Activated naive CD8-positive, alpha-beta T cell treated with anti-CD3 and anti-CD28 coated beads, Interleukin-2, amount 50 U/mL, for 24 hours (primary cell): ENCODE data around the gene TUBA4B.

ENCODE experiments used
- ATAC-seq: fragments of 150-1000 bp; cut with Tn5 transposase; one replicate; pipeline ENCODE4 v1.10.0; 2021
- DNase-seq: peaks from one replicate; pipeline ENCODE4 v3.0.0; 2021
- H3K27ac Mint-ChIP-seq: one replicate; pipeline ENCODE4 v1.8.0; 2021; ENCODE audit warnings: mild to moderate bottlenecking, mixed read lengths
- H3K27me3 Mint-ChIP-seq: one replicate; pipeline ENCODE4 v1.8.0; 2021; ENCODE audit warnings: mixed read lengths
- H3K36me3 Mint-ChIP-seq: one replicate; pipeline ENCODE4 v1.8.0; 2021; ENCODE audit warnings: low read depth, mixed read lengths
- H3K4me1 Mint-ChIP-seq: one replicate; pipeline ENCODE4 v1.8.0; 2021; ENCODE audit warnings: mixed read lengths
- H3K4me3 Mint-ChIP-seq: one replicate; pipeline ENCODE4 v1.8.0; 2021; ENCODE audit warnings: mild to moderate bottlenecking, moderate library complexity, mixed read lengths
- H3K9me3 Mint-ChIP-seq: one replicate; pipeline ENCODE4 v1.8.0; 2021; ENCODE audit warnings: mixed read lengths

TUBA4B gene

DNA sequence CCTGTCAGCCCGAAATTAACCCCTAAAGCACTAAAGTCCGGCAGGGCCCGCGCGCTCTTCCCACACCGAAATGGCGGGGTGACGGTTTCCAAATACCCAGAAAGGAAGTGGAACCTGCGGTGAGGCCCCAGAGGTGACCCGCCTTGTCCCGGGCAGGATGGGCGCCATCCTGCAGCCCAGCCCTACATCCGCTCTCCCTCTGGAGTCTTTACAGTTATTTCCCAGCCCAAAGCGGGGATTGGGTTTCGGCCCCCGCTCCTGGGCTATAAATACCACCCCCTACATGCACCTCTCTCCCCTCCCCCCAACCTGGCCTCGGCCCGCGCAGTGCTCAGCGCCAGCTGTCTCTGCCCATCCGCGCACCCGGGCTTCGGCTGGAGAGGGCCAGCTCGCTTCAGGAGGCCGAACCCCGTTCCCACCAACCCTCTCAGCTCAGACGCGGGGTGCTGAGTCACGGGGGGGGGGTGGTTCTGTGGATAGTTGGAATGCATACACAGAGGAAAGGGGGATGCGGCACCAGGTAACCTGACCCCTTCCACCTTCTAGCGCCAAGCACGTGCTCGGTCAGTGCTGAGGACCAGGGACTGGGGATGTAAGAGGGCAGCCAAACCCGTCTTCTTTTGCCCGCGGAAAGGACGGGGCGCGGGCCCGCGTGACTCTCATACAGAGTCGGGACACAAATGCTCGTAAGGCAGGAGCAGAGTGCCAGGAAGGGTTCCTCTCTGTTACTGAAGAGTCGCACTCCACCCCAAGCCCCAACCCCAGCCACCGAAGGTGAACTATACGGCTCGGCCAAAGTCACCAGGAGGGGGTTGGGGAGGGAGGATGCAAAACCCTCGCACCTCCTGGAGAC is at the start of gene TUBA4B:
TSS of gene TUBA4B (plus strand) at position 344 of the 853 bp plus-strand sequence. CDS start at position 509, 165 bp downstream.
- Mint-ChIP-seq H3K27ac (peak within 1 kb of the TSS; percentile 92), H3K4me1 (peaks cover 64% of the 10 kb centered on the region), H3K36me3 (peaks cover 49% of the 10 kb centered on the region), H3K27me3 (no peaks in the 10 kb centered on the region), H3K4me3 (peak within 1 kb of the TSS; percentile 87), H3K9me3 (no peaks in the 10 kb centered on the region)
- DNase-seq = peak; percentile 58
- ATAC-seq = peak; percentile 4

DNA sequence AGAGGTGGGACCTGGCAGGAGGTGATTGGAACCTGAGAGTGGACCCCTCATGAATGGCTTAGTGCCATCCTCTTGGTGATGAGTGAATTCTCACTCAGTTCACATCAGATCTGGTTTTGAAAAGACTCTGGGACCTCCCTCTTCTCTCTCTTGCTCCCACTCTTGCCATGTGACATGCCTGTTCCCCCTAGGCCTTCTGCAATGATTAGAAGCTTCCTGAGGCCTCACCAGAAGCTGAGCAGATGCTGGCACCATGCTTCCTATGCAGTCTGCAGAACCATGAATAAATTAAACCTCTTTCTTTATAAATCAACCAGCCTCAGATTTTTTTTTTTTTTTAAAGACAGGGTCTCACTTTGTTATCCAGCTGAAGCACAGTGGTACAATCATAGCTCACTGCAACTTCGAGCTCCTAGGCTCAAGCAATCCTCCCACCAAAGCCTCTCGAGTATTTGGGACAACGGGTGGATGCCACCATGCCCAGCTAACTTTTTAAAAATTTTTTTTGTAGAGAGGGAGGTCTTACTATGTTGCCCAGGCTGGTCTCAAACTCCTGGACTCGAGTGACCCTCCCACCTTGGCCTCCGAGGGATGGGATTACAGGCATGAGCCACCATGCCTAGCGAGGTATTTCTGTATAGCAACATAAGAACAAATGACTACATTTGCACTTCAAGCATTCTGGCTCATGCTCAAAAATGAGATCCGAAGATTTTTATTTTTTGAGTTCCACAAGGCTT is 48.4 kb upstream of the TUBA4B start:
- Mint-ChIP-seq H3K4me3 (no peak overlapping the region), H3K9me3 (peaks cover 8% of the 10 kb centered on the region), H3K27ac (no peak overlapping the region), H3K4me1 (peaks cover 40% of the 10 kb centered on the region), H3K36me3 (peaks cover 6% of the 10 kb centered on the region), H3K27me3 (no peaks in the 10 kb centered on the region)
- DNase-seq (no peak), ATAC-seq (no peak)

DNA sequence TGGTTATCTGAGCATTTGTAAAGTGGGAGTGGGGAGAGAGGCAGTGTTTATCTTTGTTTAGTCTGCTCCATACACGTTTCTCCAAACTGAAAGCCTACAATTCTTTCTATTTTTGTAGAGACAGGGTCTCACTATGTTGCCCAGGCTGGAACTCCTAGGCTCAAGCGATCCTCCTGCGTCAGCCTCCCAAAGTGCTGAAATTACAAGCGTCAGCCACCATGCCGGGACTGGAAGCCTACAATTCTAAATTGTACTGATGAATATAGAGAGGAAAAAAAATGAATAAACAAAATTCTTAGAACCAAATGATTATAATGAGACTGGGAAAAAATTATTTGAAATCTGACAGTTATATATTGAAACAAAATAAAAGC is 47.9 kb upstream of the TUBA4B start:
- Mint-ChIP-seq H3K27me3 (no peaks in the 10 kb centered on the region), H3K4me3 (no peak overlapping the region), H3K9me3 (peaks cover 8% of the 10 kb centered on the region), H3K27ac (no peak overlapping the region), H3K4me1 (peaks cover 42% of the 10 kb centered on the region), H3K36me3 (peaks cover 11% of the 10 kb centered on the region)
- DNase-seq (no peak), ATAC-seq (no peak)

DNA sequence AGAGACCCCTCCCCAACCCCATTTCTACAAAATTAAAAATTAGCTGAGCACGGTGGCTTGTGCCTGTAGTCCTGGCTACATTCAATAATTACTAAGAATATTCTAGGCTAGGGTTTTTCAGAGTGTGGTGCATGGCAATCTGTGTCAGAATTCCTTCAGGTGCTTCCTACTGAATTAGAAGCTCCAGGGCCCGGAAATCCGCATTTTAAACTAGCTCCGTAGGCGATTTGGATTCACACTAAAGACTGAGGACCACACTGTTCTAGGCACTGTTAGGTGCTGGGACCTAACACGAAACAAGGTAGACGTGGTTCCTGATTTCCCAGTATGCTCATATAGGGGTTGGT is 47.1 kb upstream of the TUBA4B start:
- peak overlapping the region; percentile 89 for H3K27ac Mint-ChIP-seq
- peaks cover 12% of the 10 kb centered on the region for H3K36me3 Mint-ChIP-seq
- no peak for ATAC-seq
- no peak for DNase-seq
- peaks cover 44% of the 10 kb centered on the region for H3K4me1 Mint-ChIP-seq
- no peaks in the 10 kb centered on the region for H3K27me3 Mint-ChIP-seq
- H3K4me3 Mint-ChIP-seq = peak overlapping the region; percentile 85
- peaks cover 6% of the 10 kb centered on the region for H3K9me3 Mint-ChIP-seq

DNA sequence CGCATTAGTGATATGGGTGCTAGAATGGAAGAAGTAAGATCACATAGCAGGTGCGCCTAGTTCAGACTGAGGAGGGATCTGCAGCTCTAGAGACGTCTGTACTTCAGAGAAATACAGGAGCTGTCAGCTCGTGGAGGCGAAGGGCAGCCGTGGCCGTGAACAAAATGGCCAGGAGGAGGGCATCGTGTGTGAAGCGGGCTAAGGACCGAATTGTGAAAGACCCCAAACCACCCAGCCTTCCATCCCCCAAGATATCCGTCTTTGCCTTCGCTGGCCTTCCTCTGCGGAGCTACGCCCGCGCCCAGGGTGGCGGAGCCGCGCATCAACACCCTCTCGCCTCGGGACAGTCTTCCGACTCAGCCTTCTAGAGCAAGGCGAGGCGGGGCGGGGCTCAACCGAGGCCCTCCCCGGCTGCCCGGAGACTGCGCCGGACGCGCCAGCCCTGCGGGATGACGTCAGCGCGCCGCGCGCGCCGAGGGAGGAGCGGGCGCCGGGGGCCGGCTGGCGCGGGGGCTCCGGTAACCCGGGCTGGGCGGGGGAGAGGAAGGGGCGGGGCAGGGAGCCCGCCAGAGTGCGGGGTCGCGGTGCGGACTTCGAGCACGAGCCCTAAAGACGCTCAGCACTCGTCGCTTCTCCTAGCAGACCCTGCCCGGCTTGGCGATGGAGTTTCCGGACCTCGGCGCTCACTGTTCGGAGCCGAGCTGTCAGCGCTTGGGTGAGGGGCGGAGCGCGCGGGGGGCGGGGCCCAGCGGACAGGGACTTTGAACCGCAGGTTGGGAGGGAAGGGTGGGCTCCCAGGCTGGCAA is 46.5 kb upstream of the TUBA4B start, which contains the start of gene ZFAND2B:
TSS of gene ZFAND2B (plus strand) at position 455 of the 806 bp plus-strand sequence. CDS start at position 661, 206 bp downstream.
- DNase-seq (peak; percentile 96), ATAC-seq (peak; percentile 97)
- H3K36me3 Mint-ChIP-seq = peaks cover 15% of the 10 kb centered on the region
- H3K9me3 Mint-ChIP-seq = peaks cover 4% of the 10 kb centered on the region
- H3K4me1 Mint-ChIP-seq = peaks cover 48% of the 10 kb centered on the region
- peak within 1 kb of the TSS; percentile 89 for H3K27ac Mint-ChIP-seq
- H3K27me3 Mint-ChIP-seq = no peaks in the 10 kb centered on the region
- peak within 1 kb of the TSS; percentile 85 for H3K4me3 Mint-ChIP-seq

DNA sequence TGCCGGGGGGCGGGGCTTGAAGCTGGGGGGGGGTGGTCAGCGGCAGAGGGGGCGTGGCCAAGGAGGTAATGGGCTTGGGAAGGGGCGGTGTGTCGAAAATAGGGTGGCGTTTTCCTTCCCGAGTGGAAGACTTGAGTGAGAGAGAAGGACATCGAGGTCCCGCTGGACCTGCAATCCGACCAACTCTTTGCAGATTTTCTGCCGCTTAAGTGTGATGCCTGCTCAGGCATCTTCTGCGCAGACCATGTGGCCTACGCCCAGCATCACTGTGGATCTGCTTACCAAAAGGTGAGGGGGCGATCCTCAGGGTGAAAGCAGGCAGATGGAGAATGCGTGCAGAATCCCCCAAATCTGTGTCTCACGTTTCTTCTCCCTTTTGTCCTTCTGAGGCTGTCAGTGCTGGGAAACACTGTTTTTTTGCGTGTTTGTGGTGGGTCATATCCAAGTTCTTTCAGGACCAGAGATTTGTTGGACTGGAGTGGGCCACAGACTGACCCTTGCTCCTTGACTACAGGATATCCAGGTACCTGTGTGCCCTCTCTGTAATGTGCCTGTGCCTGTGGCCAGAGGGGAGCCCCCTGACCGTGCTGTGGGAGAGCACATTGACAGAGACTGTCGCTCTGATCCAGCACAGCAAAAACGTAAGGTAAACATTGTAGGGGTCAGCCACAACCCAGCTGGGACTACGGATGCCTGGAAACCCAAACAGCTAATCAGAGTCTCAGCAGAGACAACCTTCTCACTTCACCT is 45.7 kb upstream of the TUBA4B start:
- DNase-seq (no peak), ATAC-seq (no peak)
- peaks cover 48% of the 10 kb centered on the region for H3K4me1 Mint-ChIP-seq
- peaks cover 18% of the 10 kb centered on the region for H3K36me3 Mint-ChIP-seq
- peak overlapping the region; percentile 71 for H3K27ac Mint-ChIP-seq
- no peaks in the 10 kb centered on the region for H3K27me3 Mint-ChIP-seq
- peaks cover 4% of the 10 kb centered on the region for H3K9me3 Mint-ChIP-seq
- H3K4me3 Mint-ChIP-seq = peak overlapping the region; percentile 85

DNA sequence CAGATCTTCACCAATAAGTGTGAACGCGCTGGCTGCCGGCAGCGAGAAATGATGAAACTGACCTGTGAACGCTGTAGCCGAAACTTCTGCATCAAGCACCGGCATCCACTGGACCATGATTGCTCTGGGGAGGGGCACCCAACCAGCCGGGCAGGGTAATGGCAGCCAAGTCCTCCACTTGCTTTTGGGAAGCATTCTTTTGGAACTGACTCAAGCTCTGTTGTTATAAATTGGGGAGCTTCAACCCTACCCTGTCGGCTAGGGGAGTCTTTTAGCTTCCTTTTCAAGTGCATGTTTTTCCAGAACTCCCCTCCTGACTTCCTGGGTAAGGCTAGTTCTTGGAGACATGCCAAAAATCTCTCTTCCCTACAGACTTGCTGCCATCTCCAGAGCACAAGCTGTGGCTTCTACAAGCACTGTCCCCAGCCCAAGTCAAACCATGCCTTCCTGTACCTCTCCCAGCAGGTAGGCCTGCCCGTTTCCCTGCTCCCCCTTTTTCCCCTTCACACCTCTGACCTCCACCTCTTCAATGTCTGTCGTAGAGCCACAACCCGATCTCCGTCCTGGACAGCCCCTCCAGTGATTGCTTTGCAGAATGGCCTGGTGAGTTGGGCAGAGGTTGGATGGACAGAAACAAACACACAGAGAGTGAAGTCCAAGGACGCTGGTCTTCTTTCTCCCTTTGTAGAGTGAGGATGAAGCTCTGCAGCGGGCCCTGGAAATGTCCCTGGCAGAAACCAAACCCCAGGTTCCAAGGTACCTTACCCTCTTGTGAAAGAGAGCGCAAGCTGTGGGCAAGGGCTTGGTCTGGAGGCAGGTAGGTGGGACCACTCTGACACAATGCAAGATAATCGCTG is 44.9 kb upstream of the TUBA4B start:
- H3K36me3 Mint-ChIP-seq = peaks cover 19% of the 10 kb centered on the region
- H3K9me3 Mint-ChIP-seq = peaks cover 4% of the 10 kb centered on the region
- ATAC-seq (no peak), DNase-seq (no peak)
- H3K4me1 Mint-ChIP-seq = peaks cover 48% of the 10 kb centered on the region
- H3K27ac Mint-ChIP-seq = peak overlapping the region; percentile 74
- H3K27me3 Mint-ChIP-seq = no peaks in the 10 kb centered on the region
- peak overlapping the region; percentile 85 for H3K4me3 Mint-ChIP-seq

DNA sequence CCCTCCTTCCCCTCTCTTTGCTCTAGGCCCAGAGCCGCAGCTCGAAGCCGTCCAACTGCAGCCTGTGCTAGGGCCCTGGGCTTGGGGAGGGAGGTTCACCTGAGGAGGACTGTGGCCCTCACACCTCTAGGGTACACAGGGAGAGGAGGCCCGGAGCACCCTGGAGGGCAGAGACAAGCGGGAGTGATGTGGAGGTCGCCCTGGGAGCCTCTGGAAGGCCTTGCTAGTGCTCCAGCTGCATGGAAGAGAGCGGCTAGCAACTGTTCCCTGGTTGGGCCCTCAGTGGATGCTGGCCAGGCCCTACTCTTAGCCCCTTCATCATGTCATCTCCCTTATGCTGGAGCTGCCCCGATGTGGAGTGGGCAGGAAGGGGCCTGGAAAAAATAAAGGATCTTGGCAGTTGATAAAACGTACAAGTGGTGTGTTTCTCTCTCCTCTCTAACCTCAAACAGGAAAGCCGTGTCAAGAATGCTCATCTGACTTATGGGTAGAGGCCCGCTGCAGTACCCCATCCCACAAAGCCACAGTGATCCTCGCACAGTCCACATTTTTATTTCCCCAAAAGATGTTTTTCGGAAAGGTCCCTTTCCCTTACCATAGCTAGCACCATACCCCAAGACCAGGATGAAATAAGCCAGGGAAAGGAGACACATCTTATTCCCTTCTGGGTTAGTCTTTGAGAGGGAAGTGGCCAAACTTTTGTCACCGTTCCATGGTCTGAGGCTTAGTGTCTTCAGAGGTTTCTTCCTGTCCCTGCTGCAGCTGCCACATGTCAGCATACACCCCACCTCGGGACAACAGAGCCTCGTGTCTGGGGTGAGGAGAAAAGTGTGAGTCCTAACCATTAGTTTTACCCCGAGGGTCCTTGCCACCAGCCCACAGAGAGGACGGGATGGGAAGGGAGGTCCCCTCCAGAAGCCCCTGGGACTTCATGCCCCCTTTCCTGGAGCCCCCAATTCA is 43.5 kb upstream of the TUBA4B start:
- DNase-seq (no peak), ATAC-seq (no peak)
- H3K27me3 Mint-ChIP-seq = no peaks in the 10 kb centered on the region
- H3K4me1 Mint-ChIP-seq = peaks cover 48% of the 10 kb centered on the region
- H3K36me3 Mint-ChIP-seq = peaks cover 24% of the 10 kb centered on the region
- H3K9me3 Mint-ChIP-seq = peaks cover 1% of the 10 kb centered on the region
- peak overlapping the region; percentile 12 for H3K4me3 Mint-ChIP-seq
- peak overlapping the region; percentile 74 for H3K27ac Mint-ChIP-seq

DNA sequence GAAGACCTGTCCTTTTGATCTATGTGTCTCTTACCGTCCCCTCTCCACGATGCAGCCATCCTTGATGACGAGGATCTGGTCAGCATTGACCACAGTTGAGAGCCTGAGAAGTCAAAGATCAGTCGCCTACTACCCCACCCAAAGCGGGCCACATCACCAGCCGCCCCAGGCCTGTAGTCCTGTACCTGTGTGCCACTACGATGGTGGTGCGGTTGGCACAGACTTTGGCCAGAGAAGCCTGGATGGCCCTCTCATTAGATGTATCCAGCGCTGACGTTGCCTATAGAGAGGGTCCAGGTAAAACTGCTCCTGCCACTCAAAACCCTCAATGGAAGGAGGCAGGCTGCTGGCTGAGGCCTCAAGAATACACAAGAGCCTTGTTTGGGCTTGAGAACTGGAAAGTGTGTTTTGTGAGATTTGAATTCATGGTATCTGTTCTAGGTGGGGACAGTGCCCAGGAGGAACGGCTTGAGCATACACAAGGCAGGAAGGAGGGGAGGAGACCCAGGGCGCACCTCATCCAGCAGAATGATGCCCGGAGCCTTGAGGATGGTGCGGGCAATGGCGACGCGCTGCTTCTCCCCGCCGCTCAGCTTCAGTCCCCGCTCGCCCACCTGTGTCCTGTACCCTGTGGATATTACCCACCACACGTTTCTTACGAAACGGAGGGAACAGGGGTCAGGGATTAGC is 42.7 kb upstream of the TUBA4B start:
- H3K36me3 Mint-ChIP-seq = peaks cover 29% of the 10 kb centered on the region
- ATAC-seq (no peak), DNase-seq (no peak)
- peaks cover 46% of the 10 kb centered on the region for H3K4me1 Mint-ChIP-seq
- no peak overlapping the region for H3K4me3 Mint-ChIP-seq
- H3K9me3 Mint-ChIP-seq = no peaks in the 10 kb centered on the region
- H3K27ac Mint-ChIP-seq = peak overlapping the region; percentile 74
- no peaks in the 10 kb centered on the region for H3K27me3 Mint-ChIP-seq

DNA sequence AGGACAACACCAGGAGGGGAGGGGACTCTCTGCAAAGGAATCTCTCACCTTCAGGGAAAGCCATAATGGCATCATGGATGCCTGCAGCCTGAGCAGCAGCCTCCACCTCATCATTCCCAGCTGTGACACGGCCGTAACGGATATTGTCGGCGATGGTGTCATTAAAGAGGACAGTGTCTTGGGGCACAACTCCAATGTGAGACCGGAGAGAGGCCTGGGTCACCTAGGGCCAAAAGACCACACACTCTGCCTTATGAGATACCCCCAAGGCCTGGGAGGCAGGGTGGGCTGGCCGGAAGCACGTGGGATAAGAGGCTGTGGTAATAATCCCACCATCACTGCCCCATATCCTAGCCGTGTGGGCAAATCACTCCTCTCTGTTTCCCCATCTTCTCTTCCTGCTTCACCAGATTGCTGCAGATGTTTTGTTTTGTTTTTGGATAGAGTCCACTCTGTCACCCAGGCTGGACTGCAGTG is 42.1 kb upstream of the TUBA4B start:
- peaks cover 29% of the 10 kb centered on the region for H3K36me3 Mint-ChIP-seq
- H3K4me3 Mint-ChIP-seq = no peak overlapping the region
- ATAC-seq (no peak), DNase-seq (no peak)
- peaks cover 45% of the 10 kb centered on the region for H3K4me1 Mint-ChIP-seq
- H3K27me3 Mint-ChIP-seq = no peaks in the 10 kb centered on the region
- no peak overlapping the region for H3K27ac Mint-ChIP-seq
- H3K9me3 Mint-ChIP-seq = no peaks in the 10 kb centered on the region

DNA sequence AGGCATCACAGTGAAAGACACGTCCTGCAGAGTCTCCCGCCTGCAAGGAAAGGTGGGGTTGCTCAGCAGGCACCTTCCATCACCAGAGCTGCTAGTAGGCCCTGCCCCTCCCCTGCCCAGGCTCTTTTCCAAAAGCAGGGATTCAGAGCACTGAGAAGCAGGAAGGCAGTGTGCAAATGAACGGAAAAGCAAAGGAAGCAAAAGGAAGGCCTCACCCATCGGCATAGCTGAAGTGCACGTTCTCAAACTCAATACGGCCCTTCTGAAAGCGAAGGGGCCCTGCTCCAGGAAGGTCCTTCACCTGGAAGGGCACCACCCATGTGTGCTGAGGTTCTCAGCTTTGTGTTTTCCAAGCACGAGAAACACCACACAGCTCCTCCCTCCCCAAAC is 40.0 kb upstream of the TUBA4B start:
- Mint-ChIP-seq H3K4me3 (no peak overlapping the region), H3K9me3 (no peaks in the 10 kb centered on the region), H3K4me1 (peaks cover 44% of the 10 kb centered on the region), H3K27ac (no peak overlapping the region), H3K27me3 (no peaks in the 10 kb centered on the region), H3K36me3 (peaks cover 36% of the 10 kb centered on the region)
- DNase-seq (no peak), ATAC-seq (no peak)
